Measurements from ENCODE around the gene SMIM10. TPM values are rescaled to one million over a fixed set of nuclear protein-coding genes. Genes with fewer than 3 reads are reported as not detected.

The SMIM10 gene
- total and polyA plus RNA-seq, 2 of the 13 experiments (the other 11 are each of a cell fraction or from before 2014, with no cell fraction given) = not detected

- no peak for TF ChIP-seq FOXP1 (IDR thresholded peaks at IDR 0.05)
- TF ChIP-seq FOXP1 (CRISPR knock-in tag; IDR thresholded peaks at IDR 0.05) = peak; percentile 36; the same call in 1 of the 2 replicates
- TF ChIP-seq ZNF83 (CRISPR knock-in tag; IDR thresholded peaks at IDR 0.05; ENCODE audit: borderline replicate concordance) = no peak
- TF ChIP-seq MAF1 (CRISPR knock-in tag; IDR thresholded peaks at IDR 0.05; ENCODE audit: borderline replicate concordance) = no peak
- no peak for TF ChIP-seq ZNF333 (CRISPR knock-in tag; IDR thresholded peaks at IDR 0.05; ENCODE audit: borderline replicate concordance)
- TF ChIP-seq RFX5 (IDR thresholded peaks at IDR 0.05; ENCODE audit: low read depth, low read length) = no peak
- no peak for TF ChIP-seq SP5 (CRISPR knock-in tag; IDR thresholded peaks at IDR 0.05; ENCODE audit: borderline replicate concordance, low read depth)
- TF ChIP-seq, protein P1, sequence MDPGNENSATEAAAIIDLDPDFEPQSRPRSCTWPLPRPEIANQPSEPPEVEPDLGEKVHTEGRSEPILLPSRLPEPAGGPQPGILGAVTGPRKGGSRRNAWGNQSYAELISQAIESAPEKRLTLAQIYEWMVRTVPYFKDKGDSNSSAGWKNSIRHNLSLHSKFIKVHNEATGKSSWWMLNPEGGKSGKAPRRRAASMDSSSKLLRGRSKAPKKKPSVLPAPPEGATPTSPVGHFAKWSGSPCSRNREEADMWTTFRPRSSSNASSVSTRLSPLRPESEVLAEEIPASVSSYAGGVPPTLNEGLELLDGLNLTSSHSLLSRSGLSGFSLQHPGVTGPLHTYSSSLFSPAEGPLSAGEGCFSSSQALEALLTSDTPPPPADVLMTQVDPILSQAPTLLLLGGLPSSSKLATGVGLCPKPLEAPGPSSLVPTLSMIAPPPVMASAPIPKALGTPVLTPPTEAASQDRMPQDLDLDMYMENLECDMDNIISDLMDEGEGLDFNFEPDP (CRISPR knock-in tag; conservative IDR thresholded peaks at IDR 0.05) = no peak
- TF ChIP-seq SRY (CRISPR knock-in tag; IDR thresholded peaks at IDR 0.05) = no peak
- no peak for TF ChIP-seq CBX5 (CRISPR knock-in tag; IDR thresholded peaks at IDR 0.05; ENCODE audit: borderline replicate concordance)
- no peak for TF ChIP-seq ZNF441 (CRISPR knock-in tag; IDR thresholded peaks at IDR 0.05; ENCODE audit: borderline replicate concordance)
- 0 out of 2 replicates have a peak, but pooled peaks have one; percentile 29 for TF ChIP-seq MED1 (CRISPR knock-in tag; IDR thresholded peaks at IDR 0.05)
- no peak for TF ChIP-seq ZNF549 (CRISPR knock-in tag; IDR thresholded peaks at IDR 0.05)
- TF ChIP-seq CREB1 (IDR thresholded peaks at IDR 0.05) = no peak
- TF ChIP-seq CREB1 (CRISPR knock-in tag; IDR thresholded peaks at IDR 0.05) = no peak; the same call in 1 of the 2 replicates
- no peak for TF ChIP-seq E2F2 (CRISPR knock-in tag; IDR thresholded peaks at IDR 0.05; ENCODE audit: borderline replicate concordance)
- no peak for TF ChIP-seq KLF9 (CRISPR knock-in tag; IDR thresholded peaks at IDR 0.05; ENCODE audit: low read depth)
- TF ChIP-seq U2AF2 (IDR thresholded peaks at IDR 0.05; ENCODE audit: low read depth, low read length) = no peak
- TF ChIP-seq PCBP1 (IDR thresholded peaks at IDR 0.05; ENCODE audit: borderline replicate concordance, low read depth, low read length) = no peak
- TF ChIP-seq POLR2AphosphoS5 (IDR thresholded peaks at IDR 0.05; ENCODE audit: low read depth, low read length) = no peak
- no peak for TF ChIP-seq MBNL3 (CRISPR knock-in tag; conservative IDR thresholded peaks at IDR 0.05)
Measured at GRCh38 chrX:134948333-134949241, 42.2 kb upstream of the SMIM10 start (continued).
